ENCODE results near the gene KRT12.

Gene KRT12

DNA sequence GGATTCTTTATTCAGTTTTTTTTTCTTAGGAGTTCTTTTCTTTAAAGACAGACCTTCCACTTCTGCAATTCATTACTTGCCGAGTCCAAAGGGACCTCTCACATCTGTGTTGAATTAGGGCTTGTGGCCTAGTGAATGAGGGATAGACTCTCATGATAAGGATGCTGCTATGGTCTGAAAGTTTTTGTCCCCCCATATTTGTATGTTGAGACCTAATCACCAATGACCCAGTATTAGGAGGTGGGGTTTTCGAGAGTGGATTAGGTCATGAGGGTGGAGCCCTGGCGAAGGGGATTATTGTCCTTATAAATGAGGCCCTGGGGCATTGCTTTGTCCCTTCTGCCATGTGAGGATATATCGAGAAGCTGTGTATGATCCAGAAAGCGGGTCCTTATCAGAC lies 9.5 kb downstream of the KRT12 start:
- peaks cover 0 to 8% (median 5%) of the 10 kb centered on the region in 5 experiments for H3K27me3 ChIP-seq (replicated peaks in 2 of 5; ENCODE audit: control insufficient read depth in 4 of 5, insufficient read depth in 5 of 5, low read length in 4 of 5)
- H3K36me3 ChIP-seq (ENCODE audit: control insufficient read depth in 4 of 4, insufficient read depth in 4 of 4, low read length in 3 of 4): no peaks in the 10 kb centered on the region
- CTCF ChIA-PET: interaction anchor here (0.6 to 4.9 kb wide), 9 partner anchors 9 to 810 kb away, joined by 3 to 22 read pairs (median 5); partner anchors contain the start of gene KRT12
- no peak overlapping the region for H3K4me3 ChIP-seq (ENCODE audit: control insufficient read depth in 1 of 7, extremely low read depth in 1 of 7, insufficient read depth in 4 of 7, low read depth in 2 of 7, low read length in 6 of 7)
- no peaks in the 10 kb centered on the region for H3K4me1 ChIP-seq (ENCODE audit: control extremely low read depth in 1 of 4, control insufficient read depth in 4 of 4, insufficient read depth in 4 of 4, low read length in 3 of 4)
- POLR2A ChIA-PET: no interaction called here
- WGBS (ENCODE audit: insufficient coverage): 100% methylated on average over 2 of the region's 5 CpGs
- H3K27ac ChIP-seq (ENCODE audit: insufficient read depth in 1 of 2, low read depth in 1 of 2, low read length in 2 of 2, poor library complexity in 1 of 2, severe bottlenecking in 2 of 2): no peak overlapping the region
- no peak for DNase-seq
- no peaks in the 10 kb centered on the region for H3K9me3 ChIP-seq (ENCODE audit: control extremely low read depth in 1 of 5, control insufficient read depth in 4 of 5, insufficient read depth in 2 of 5, low read depth in 1 of 5, low read length in 4 of 5)

GRCh38 chr17:40854175-40854814 lies 12.7 kb downstream of the KRT12 start:
- CTCF ChIA-PET: interaction anchor here (4.9 kb wide), 1 partner anchor 694 kb away, joined by 22 read pairs; no protein-coding TSS in a partner anchor

GRCh38 chr17:40852364-40852763 lies 14.7 kb downstream of the KRT12 start:
- no CpG with 5 or more reads among the region's 1 CpG for WGBS (ENCODE audit: insufficient coverage)
- POLR2A ChIA-PET: no interaction called here

More at GRCh38 chr17:40854175-40854814, 12.7 kb downstream of the KRT12 start:
- Histone ChIP-seq H3K4me1 (ENCODE audit: control extremely low read depth in 1 of 4, control insufficient read depth in 4 of 4, insufficient read depth in 4 of 4, low read length in 3 of 4) (no peaks in the 10 kb centered on the region), H3K4me3 (ENCODE audit: control insufficient read depth in 1 of 7, extremely low read depth in 1 of 7, insufficient read depth in 4 of 7, low read depth in 2 of 7, low read length in 6 of 7) (no peak overlapping the region), H3K9me3 (ENCODE audit: control extremely low read depth in 1 of 5, control insufficient read depth in 4 of 5, insufficient read depth in 2 of 5, low read depth in 1 of 5, low read length in 4 of 5) (no peaks in the 10 kb centered on the region), H3K27ac (ENCODE audit: insufficient read depth in 1 of 2, low read depth in 1 of 2, low read length in 2 of 2, poor library complexity in 1 of 2, severe bottlenecking in 2 of 2) (no peak overlapping the region), H3K36me3 (ENCODE audit: control insufficient read depth in 4 of 4, insufficient read depth in 4 of 4, low read length in 3 of 4) (no peaks in the 10 kb centered on the region), H3K27me3 (replicated peaks in 2 of 5; ENCODE audit: control insufficient read depth in 4 of 5, insufficient read depth in 5 of 5, low read length in 4 of 5) (peaks cover 0 to 16% (median 12%) of the 10 kb centered on the region in 5 experiments)
- no CpG with 5 or more reads among the region's 6 CpGs for WGBS (ENCODE audit: insufficient coverage)
- POLR2A ChIA-PET: interaction anchor here (0.6 kb wide), 1 partner anchor 221 kb away, joined by 3 read pairs; no protein-coding TSS in a partner anchor
- DNase-seq: peak in 2 of 3 donors; percentile 14

DNA sequence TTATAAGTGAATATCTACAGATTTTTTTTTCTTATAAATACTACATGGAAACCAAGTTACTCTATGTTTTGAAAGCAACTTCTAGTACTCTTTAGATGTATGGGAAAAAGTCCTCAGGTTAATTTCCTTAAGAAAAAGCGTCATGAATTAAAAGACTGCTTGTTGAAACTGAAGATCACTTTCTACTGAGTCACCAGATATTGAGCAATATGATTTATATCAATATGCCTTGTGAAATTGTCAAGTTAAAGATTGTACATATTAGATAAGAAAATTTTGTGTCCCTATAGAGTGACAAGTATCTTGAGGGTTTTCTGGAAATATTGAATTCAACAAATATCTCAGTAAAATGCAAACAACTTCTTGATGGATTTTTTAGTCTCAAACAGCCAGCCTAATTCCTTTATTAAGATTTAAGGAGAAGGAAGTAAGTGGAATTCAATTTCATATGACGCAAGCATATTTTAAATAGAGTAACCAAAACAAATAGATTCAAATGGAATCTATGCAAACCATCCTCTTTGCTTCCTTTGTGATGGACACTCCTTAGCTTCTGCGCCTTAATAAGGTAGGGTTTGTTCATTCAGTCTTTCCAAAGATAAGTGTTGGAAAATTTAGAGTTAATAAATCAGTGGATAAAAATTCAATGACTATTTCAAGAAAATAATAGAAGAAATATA lies 16.6 kb downstream of the KRT12 start:
- Histone ChIP-seq H3K27ac (ENCODE audit: insufficient read depth in 1 of 2, low read depth in 1 of 2, low read length in 2 of 2, poor library complexity in 1 of 2, severe bottlenecking in 2 of 2) (no peak overlapping the region), H3K4me3 (ENCODE audit: control insufficient read depth in 1 of 7, extremely low read depth in 1 of 7, insufficient read depth in 4 of 7, low read depth in 2 of 7, low read length in 6 of 7) (no peak overlapping the region), H3K4me1 (ENCODE audit: control extremely low read depth in 1 of 4, control insufficient read depth in 4 of 4, insufficient read depth in 4 of 4, low read length in 3 of 4) (no peaks in the 10 kb centered on the region), H3K9me3 (ENCODE audit: control extremely low read depth in 1 of 5, control insufficient read depth in 4 of 5, insufficient read depth in 2 of 5, low read depth in 1 of 5, low read length in 4 of 5) (no peaks in the 10 kb centered on the region), H3K27me3 (replicated peaks in 2 of 5; ENCODE audit: control insufficient read depth in 4 of 5, insufficient read depth in 5 of 5, low read length in 4 of 5) (peaks cover 4 to 27% (median 16%) of the 10 kb centered on the region in 5 experiments), H3K36me3 (ENCODE audit: control insufficient read depth in 4 of 4, insufficient read depth in 4 of 4, low read length in 3 of 4) (no peaks in the 10 kb centered on the region)
- CTCF ChIA-PET: no interaction called here
- no peak for DNase-seq
- POLR2A ChIA-PET: no interaction called here
- no CpG with 5 or more reads among the region's 3 CpGs for WGBS (ENCODE audit: insufficient coverage)

More at GRCh38 chr17:40852364-40852763, 14.7 kb downstream of the KRT12 start:
- no peaks in the 10 kb centered on the region for H3K36me3 ChIP-seq (ENCODE audit: control insufficient read depth in 4 of 4, insufficient read depth in 4 of 4, low read length in 3 of 4)
- no peaks in the 10 kb centered on the region for H3K4me1 ChIP-seq (ENCODE audit: control extremely low read depth in 1 of 4, control insufficient read depth in 4 of 4, insufficient read depth in 4 of 4, low read length in 3 of 4)
- no peak overlapping the region for H3K27ac ChIP-seq (ENCODE audit: insufficient read depth in 1 of 2, low read depth in 1 of 2, low read length in 2 of 2, poor library complexity in 1 of 2, severe bottlenecking in 2 of 2)
- no peak for DNase-seq
- H3K9me3 ChIP-seq (ENCODE audit: control extremely low read depth in 1 of 5, control insufficient read depth in 4 of 5, insufficient read depth in 2 of 5, low read depth in 1 of 5, low read length in 4 of 5): no peaks in the 10 kb centered on the region
- H3K27me3 ChIP-seq (replicated peaks in 2 of 5; ENCODE audit: control insufficient read depth in 4 of 5, insufficient read depth in 5 of 5, low read length in 4 of 5): peaks cover 0 to 23% (median 13%) of the 10 kb centered on the region in 5 experiments
- H3K4me3 ChIP-seq (ENCODE audit: control insufficient read depth in 1 of 7, extremely low read depth in 1 of 7, insufficient read depth in 4 of 7, low read depth in 2 of 7, low read length in 6 of 7): no peak overlapping the region
- CTCF ChIA-PET: interaction anchor here (0.6 to 1.5 kb wide), 4 partner anchors 666 to 813 kb away, joined by 3 to 4 read pairs (median 3); partner anchors contain the start of gene KRT15

GRCh38 chr17:40849723-40850122 lies 17.3 kb downstream of the KRT12 start:
- H3K36me3 ChIP-seq (ENCODE audit: control insufficient read depth in 4 of 4, insufficient read depth in 4 of 4, low read length in 3 of 4): no peaks in the 10 kb centered on the region
- H3K9me3 ChIP-seq (ENCODE audit: control extremely low read depth in 1 of 5, control insufficient read depth in 4 of 5, insufficient read depth in 2 of 5, low read depth in 1 of 5, low read length in 4 of 5): no peaks in the 10 kb centered on the region
- no peaks in the 10 kb centered on the region for H3K4me1 ChIP-seq (ENCODE audit: control extremely low read depth in 1 of 4, control insufficient read depth in 4 of 4, insufficient read depth in 4 of 4, low read length in 3 of 4)
- H3K27me3 ChIP-seq (replicated peaks in 2 of 5; ENCODE audit: control insufficient read depth in 4 of 5, insufficient read depth in 5 of 5, low read length in 4 of 5): peaks cover 3 to 32% (median 12%) of the 10 kb centered on the region in 5 experiments
- POLR2A ChIA-PET: no interaction called here
- CTCF ChIA-PET: no interaction called here
- H3K4me3 ChIP-seq (ENCODE audit: control insufficient read depth in 1 of 7, extremely low read depth in 1 of 7, insufficient read depth in 4 of 7, low read depth in 2 of 7, low read length in 6 of 7): no peak overlapping the region
- H3K27ac ChIP-seq (ENCODE audit: insufficient read depth in 1 of 2, low read depth in 1 of 2, low read length in 2 of 2, poor library complexity in 1 of 2, severe bottlenecking in 2 of 2): no peak overlapping the region
- 100% methylated on average over 1 of the region's 4 CpGs for WGBS (ENCODE audit: insufficient coverage)
- no peak for DNase-seq

- Histone ChIP-seq H3K36me3 (ENCODE audit: control insufficient read depth in 4 of 4, insufficient read depth in 4 of 4, low read length in 3 of 4) (no peaks in the 10 kb centered on the region), H3K27me3 (replicated peaks in 2 of 5; ENCODE audit: control insufficient read depth in 4 of 5, insufficient read depth in 5 of 5, low read length in 4 of 5) (peaks cover 3 to 33% (median 12%) of the 10 kb centered on the region in 5 experiments), H3K9me3 (ENCODE audit: control extremely low read depth in 1 of 5, control insufficient read depth in 4 of 5, insufficient read depth in 2 of 5, low read depth in 1 of 5, low read length in 4 of 5) (no peaks in the 10 kb centered on the region), H3K4me3 (ENCODE audit: control insufficient read depth in 1 of 7, extremely low read depth in 1 of 7, insufficient read depth in 4 of 7, low read depth in 2 of 7, low read length in 6 of 7) (no peak overlapping the region), H3K27ac (ENCODE audit: insufficient read depth in 1 of 2, low read depth in 1 of 2, low read length in 2 of 2, poor library complexity in 1 of 2, severe bottlenecking in 2 of 2) (no peak overlapping the region), H3K4me1 (ENCODE audit: control extremely low read depth in 1 of 4, control insufficient read depth in 4 of 4, insufficient read depth in 4 of 4, low read length in 3 of 4) (no peaks in the 10 kb centered on the region)
- POLR2A ChIA-PET: interaction anchor here (0.6 kb wide), 1 partner anchor 95 kb away, joined by 4 read pairs; no protein-coding TSS in a partner anchor
- WGBS (ENCODE audit: insufficient coverage): no CpG with 5 or more reads among the region's 1 CpG
- DNase-seq: no peak
- CTCF ChIA-PET: no interaction called here
Measured at GRCh38 chr17:40848583-40849235, 18.3 kb downstream of the KRT12 start.
